22Rv1 (cell line): ENCODE measurements around the gene TMC8.
A peak's percentile ranks its signal among the peaks of the same experiment; 100 is the strongest.
"Not testable (repeated sequence)": the region's sequence is repeated elsewhere in the genome, so short reads cannot be mapped to it uniquely, and the experiment has no call there.

Source experiments
- H3K27ac ChIP-seq: fragments of 450-650 bp; 2 replicates; pipeline ENCODE4 v1.5.1; 2017
- ZFX ChIP-seq: fragments of 450-650 bp; IDR thresholded peaks from 2 replicates; pipeline ENCODE4 v1.6.1; 2017; ENCODE audit warnings: antibody characterized with exemption, borderline replicate concordance
- TF ChIP-seq, protein P1 (sequence below): fragments of 450-650 bp; IDR thresholded peaks from 2 replicates; pipeline ENCODE4 v1.5.1; 2017; ENCODE audit warnings: mild to moderate bottlenecking

Gene TMC8

GRCh38 chr17:78114831-78115723 lies 15.5 kb upstream of the TMC8 start:
- TF ChIP-seq, protein P1, sequence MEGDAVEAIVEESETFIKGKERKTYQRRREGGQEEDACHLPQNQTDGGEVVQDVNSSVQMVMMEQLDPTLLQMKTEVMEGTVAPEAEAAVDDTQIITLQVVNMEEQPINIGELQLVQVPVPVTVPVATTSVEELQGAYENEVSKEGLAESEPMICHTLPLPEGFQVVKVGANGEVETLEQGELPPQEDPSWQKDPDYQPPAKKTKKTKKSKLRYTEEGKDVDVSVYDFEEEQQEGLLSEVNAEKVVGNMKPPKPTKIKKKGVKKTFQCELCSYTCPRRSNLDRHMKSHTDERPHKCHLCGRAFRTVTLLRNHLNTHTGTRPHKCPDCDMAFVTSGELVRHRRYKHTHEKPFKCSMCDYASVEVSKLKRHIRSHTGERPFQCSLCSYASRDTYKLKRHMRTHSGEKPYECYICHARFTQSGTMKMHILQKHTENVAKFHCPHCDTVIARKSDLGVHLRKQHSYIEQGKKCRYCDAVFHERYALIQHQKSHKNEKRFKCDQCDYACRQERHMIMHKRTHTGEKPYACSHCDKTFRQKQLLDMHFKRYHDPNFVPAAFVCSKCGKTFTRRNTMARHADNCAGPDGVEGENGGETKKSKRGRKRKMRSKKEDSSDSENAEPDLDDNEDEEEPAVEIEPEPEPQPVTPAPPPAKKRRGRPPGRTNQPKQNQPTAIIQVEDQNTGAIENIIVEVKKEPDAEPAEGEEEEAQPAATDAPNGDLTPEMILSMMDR: no peak
- TF ChIP-seq ZFX: no peak
- no peak overlapping the region for H3K27ac ChIP-seq

GRCh38 chr17:78115803-78116202 lies 14.8 kb upstream of the TMC8 start:
- not testable (repeated sequence) for H3K27ac ChIP-seq

GRCh38 chr17:78116411-78116810 lies 14.2 kb upstream of the TMC8 start:
- TF ChIP-seq, protein P1: no peak
- no peak for TF ChIP-seq ZFX
- H3K27ac ChIP-seq: no peak overlapping the region

DNA sequence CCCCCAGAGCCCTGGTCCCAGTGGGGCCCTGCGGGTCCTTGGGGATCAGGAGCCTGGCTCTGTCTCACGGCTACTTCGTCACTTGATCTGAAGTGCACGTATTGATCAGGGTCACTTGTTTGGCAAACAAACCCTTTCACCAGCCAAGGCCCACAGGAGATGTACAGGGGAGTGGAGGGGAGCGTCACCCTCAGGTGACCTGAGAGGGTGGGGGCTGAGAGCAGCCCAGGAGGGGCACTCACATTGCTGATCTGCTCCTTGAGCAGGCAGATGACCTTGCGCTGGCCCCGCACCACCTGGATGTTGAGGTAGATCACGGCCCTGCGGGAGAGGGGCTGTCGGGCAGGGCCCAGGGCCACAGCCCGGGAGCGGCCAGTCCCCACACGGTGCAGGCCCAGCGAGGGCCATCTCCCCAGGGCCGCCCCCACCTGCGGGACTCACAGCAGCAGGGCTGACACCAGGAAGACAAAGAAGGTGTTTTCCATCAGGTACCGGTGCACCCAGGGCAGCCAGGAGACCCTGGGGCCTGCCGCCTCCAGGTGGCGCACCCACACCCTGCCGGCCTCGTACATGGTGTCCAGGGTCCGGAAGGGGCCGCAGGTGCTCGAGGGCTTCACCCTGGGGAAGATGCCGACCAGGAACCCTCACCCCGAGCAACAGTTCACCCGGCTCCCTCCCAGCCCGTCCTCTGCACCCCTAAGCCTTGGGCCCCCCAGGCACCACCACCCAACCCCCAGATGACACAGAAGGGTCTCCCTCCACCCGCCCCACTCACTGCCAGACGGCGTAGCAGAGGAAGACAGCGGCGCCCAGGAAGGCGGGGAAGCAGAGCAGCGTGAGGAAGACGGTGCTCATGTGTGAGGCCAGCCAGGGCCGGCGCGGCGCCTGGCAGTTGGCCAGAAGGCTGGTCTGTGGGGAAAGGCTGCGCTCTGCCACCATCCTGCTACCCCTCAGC lies 13.3 kb upstream of the TMC8 start:
- TF ChIP-seq ZFX: no peak
- TF ChIP-seq, protein P1: peak; percentile 78
- no peak overlapping the region for H3K27ac ChIP-seq

DNA sequence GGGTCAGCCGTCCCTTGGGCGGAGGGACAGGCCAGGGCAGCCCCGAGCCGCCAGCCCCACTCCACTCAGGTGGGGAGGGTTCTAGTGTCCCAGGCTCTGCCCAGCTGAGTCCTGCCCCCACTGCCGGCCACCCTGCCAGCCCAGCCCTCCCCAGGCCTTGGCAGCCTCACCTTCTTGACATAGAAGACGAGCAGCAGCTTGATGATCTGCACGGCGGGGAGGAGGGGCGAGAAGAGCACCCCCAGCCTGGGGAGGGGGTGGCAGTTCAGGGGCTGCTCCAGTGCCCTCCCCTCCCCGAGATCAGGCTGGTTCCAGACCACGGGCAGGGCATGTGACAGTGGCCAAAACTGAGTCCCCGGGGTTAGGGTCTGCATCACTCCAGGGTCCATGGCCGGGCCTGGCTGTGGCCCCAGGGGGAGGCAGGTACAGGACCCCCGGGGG lies 11.8 kb upstream of the TMC8 start:
- H3K27ac ChIP-seq: no peak overlapping the region
- TF ChIP-seq ZFX: no peak
- TF ChIP-seq, protein P1: no peak

DNA sequence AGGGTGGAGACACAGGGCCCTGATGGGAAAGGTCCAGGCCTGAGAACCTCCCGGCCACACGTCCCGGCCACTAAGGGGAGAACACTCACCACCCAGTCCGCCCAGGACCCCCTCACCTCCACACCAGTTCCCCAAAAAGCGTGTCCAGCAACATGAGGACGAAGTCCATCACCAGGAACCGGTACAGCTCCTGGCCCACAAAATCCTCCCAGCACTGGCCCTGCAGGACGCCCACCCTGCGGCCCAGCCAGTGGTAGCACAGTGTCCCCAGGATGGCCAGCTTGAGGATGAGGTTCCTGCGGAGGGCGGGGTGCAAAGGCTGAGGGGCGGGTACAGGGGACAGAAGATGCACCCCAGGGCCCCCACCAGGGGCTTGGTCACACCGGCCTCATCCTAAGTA lies 10.0 kb upstream of the TMC8 start:
- no peak overlapping the region for H3K27ac ChIP-seq
- TF ChIP-seq, protein P1: no peak
- TF ChIP-seq ZFX: no peak

- H3K27ac ChIP-seq: no peak overlapping the region
- TF ChIP-seq ZFX: no peak
- TF ChIP-seq, protein P1: no peak
Observed at GRCh38 chr17:78120971-78121800, 9.4 kb upstream of the TMC8 start.
